ENCODE measurements around the gene DLGAP3.
"Not testable (repeated sequence)": the region's sequence is repeated elsewhere in the genome, so short reads cannot be mapped to it uniquely, and the experiment has no call there.

Gene DLGAP3, protein sequence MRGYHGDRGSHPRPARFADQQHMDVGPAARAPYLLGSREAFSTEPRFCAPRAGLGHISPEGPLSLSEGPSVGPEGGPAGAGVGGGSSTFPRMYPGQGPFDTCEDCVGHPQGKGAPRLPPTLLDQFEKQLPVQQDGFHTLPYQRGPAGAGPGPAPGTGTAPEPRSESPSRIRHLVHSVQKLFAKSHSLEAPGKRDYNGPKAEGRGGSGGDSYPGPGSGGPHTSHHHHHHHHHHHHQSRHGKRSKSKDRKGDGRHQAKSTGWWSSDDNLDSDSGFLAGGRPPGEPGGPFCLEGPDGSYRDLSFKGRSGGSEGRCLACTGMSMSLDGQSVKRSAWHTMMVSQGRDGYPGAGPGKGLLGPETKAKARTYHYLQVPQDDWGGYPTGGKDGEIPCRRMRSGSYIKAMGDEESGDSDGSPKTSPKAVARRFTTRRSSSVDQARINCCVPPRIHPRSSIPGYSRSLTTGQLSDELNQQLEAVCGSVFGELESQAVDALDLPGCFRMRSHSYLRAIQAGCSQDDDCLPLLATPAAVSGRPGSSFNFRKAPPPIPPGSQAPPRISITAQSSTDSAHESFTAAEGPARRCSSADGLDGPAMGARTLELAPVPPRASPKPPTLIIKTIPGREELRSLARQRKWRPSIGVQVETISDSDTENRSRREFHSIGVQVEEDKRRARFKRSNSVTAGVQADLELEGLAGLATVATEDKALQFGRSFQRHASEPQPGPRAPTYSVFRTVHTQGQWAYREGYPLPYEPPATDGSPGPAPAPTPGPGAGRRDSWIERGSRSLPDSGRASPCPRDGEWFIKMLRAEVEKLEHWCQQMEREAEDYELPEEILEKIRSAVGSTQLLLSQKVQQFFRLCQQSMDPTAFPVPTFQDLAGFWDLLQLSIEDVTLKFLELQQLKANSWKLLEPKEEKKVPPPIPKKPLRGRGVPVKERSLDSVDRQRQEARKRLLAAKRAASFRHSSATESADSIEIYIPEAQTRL

DNA sequence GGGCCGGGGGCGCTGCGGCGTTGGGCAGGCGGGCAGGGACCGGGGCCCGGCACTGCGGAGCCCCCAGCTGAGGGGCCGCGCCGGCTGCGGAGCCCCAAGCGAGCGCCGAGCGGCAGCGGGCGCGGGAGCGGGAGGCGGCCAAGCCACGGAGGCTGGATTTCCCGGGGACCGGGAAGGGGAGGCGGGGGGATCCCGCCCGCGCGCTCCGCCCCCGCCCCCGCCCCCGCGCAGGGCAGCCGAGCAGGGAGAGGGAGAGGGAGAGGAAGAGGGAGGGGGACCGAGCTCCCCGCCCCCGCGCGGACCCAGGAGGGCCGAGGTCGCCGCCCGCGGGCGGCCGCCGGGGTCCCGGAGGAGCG, at the start of gene DLGAP3:
TSS of gene DLGAP3 (minus strand) at position 154 of the 356 bp plus-strand sequence. CDS start 24,267 bp downstream, outside the sequence.
- no peak for DNase-seq

DNA sequence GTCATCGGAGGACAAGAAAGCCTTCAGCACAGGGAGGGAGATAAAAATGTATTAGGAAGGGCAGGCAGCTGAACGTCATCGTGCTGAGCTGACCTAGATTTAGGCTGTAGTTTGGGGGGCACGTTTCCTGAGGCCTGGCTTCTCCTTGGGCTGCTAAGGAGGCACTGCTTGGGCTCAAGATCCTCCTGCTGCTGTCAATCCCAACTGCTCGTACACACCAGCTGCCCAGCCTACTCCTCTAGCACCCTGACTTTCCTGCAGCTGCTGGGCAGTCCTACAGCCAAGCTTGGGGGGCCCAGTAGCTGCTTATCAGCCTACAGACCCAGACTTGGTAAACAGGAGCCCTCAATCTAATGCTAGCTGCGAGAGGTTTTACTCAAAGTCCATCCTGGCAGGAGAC, 49.5 kb upstream of the DLGAP3 start:
- no peak for DNase-seq

GRCh38 chr1:34977858-34978257, 48.4 kb upstream of the DLGAP3 start:
- peak; percentile 16 for DNase-seq

- DNase-seq, result no peak
Observed at GRCh38 chr1:34977210-34977471, 47.7 kb upstream of the DLGAP3 start.

GRCh38 chr1:34976384-34977209, 47.1 kb upstream of the DLGAP3 start:
- no peak for DNase-seq

DNA sequence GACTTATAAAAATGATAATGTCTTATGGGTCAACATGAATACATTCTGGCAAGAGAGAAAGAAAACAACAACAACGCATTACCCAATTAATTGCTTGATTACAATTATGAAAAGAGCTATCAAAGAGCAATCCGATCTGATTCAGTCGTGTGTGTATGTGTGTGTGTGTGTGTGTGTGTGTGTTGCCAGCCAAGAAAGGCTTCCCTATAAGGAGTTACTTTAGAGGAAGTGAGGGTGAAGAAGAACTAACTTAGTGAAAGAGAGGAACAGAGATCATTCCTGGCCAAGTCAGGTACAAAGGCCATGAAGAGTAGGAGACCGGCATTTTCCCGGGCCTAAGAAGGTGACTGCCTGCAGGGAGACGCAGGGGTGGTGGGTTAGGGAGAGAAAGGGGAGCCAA, 46.3 kb upstream of the DLGAP3 start:
- DNase-seq, result no peak

- no peak for DNase-seq
Observed at GRCh38 chr1:34975338-34975737, 45.9 kb upstream of the DLGAP3 start.

- no peak for DNase-seq
Observed at GRCh38 chr1:34974626-34975025, 45.2 kb upstream of the DLGAP3 start.

DNA sequence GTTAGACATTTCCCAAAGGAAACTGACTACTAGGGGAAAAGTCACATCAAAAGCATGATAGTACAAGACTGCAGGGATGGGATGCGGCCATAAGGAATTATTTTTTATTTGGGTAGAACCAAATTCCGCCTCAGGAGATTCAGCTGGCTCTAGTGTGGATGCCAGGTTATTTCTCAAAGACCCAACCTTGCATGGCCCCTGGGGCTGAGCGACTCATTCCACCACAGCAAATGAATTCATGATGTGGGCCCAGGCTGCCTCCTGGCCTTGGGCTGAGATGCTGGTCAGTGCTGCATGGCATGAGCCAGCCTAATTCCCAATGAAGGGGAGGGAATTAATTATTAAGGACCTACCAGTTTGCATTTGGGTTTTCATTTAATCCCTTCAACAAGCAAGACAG, 43.9 kb upstream of the DLGAP3 start:
- DNase-seq, result no peak

- no peak for DNase-seq
Observed at GRCh38 chr1:34970829-34971228, 41.4 kb upstream of the DLGAP3 start.

DNA sequence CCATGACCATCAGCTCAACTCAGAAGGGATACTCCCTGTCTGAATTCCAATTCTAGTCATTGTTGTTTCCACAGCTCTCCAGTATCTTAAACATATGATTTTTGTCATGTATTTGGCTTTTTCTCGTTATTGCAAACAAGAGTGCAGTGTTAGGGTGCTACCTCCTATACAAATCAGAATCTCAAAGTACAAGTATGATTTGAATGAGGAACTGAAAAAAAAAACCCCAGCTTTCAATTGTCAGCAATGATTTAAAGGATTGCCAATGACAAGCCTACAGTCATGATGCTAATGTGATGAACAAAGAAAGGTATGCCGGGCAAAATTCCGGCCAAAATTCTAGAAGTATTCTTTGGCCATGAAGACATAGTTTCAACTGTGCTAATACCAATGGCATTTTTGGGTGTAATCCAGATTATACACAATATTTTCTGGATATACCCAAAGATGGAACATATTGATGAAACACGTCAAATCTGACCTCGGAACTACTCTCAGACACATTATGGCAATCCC, 40.8 kb upstream of the DLGAP3 start:
- DNase-seq, result no peak

DNA sequence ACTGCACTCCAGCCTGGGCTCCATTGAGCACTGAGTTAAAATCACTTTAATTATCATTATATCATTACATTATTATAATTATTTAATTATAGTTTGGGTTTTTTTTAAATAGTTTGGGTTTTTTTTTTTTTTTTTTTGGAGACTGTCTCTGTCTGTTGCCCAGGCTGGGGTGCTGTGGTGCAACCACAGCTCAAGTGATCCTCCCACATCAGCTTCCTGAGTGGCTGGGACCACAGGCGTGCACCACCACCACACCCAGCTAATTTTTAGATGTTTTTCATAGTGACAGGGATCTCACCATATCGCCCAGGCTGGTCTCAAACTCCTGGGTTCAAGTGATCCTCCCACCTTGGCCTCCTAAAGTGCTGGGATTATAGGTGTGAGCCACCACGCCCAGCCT, 38.8 kb upstream of the DLGAP3 start:
- DNase-seq, result not testable (repeated sequence)

DNA sequence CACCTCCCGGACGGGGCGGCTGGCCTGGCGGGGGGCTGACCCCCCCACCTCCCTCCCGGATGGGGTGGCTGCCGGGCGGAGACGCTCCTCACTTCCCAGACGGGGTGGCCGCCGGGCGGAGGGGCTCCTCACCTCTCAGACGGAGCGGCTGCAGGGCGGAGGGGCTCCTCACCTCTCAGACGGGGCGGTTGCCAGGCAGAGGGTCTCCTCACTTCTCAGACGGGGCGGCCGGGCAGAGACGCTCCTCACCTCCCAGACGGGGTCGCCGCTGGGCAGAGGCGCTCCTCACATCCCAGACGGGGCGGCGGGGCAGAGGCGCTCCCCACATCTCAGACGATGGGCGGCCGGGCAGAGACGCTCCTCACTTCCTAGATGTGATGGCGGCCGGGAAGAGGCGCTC, 38.2 kb upstream of the DLGAP3 start:
- not testable (repeated sequence) for DNase-seq

GRCh38 chr1:34965597-34965996, 36.1 kb upstream of the DLGAP3 start:
- no peak for DNase-seq

DNA sequence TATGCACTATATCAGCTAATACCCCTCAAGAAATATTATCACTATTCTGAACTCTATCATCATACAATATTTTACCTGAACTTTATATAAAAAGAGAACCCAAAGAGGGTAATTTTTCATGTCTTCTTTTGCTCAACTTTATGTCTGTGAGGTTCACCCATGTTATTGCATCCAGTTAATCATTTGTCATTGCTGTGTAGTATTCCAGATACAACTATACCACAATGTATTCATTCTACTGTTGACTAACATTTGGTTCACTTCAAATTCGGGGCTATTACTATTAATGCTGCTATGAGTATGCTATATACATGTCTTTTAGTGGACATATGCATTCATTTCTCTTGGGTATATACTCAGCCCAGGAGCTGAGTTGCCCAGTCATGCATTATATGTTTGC, 21.0 kb upstream of the DLGAP3 start:
- DNase-seq, result no peak

DNA sequence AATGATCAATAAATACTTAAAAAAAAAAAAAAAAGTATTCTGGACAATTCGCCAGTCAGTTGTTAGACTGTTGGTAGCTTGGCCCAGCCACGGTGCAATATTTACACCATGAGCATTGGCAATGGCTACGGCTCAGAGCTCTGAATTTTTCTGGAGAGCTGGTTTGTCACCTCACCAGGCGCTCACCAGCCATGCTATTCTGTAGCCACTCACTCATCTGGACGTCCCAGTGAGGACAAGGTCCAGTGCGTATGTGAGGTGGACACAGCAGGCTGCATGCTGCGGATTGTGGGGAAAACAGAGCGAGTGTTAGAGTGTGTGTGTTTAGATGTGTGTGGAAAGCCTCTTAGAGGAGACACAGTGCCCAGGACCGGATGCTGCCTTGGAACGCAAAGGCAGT, 19.3 kb upstream of the DLGAP3 start:
- not testable (repeated sequence) for DNase-seq

- DNase-seq, result not testable (repeated sequence)
Observed at GRCh38 chr1:34947641-34948314, 18.3 kb upstream of the DLGAP3 start.

- DNase-seq, result no peak
Observed at GRCh38 chr1:34946211-34946610, 16.8 kb upstream of the DLGAP3 start.

GRCh38 chr1:34941798-34942197, 12.3 kb upstream of the DLGAP3 start:
- not testable (repeated sequence) for DNase-seq

- no peak for DNase-seq
Observed at GRCh38 chr1:34930702-34931071, 1.2 kb upstream of the DLGAP3 start.

DNA sequence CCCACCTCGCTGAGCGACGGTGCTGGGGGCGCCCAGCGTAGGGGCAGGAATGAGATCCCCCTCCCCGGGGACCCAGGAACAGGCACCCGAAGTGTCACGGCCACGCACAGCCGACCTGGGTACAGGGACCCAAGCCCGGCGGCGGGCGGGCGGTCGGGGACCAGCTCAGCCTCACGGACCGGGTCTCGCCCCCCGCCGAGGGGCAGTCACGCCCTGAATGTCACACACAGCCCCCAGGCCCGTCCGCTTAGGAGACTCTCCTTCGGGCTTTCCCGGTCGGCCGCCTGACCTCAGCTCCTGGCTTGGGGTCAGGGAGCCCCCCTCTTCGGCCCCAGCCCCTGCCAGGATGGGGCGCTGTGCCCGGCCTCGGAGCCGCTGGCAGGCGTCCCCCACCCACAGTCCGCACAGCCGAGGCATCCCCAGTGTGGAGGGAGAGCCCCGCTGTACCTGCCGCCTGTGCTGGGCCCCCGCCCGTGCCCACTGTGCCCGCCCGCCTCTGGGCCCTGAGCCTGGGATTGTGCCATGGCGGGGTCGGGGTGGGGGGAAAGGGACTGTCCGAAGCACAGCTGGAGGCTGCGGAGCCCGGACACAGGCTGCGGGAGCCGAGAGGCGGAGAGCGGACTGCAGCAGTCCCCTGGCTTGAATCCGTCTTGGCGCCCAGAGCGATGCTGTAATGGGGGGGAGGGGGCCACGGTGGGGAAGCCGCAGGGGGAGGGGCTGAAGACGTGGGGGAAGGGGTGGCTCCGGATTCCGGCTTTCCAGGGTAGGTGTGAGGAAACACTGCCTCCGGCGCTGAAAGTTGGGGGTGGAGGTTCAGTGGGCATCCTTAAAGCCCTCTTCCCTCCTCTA, 627 bp upstream of the DLGAP3 start:
- no peak for DNase-seq

Data from OCI-M1 (cell line).